ENCODE results near the gene GRXCR2. TPM values are rescaled to one million over a fixed set of nuclear protein-coding genes. Genes with fewer than 3 reads are reported as not detected.

Gene GRXCR2
- total and polyA plus RNA-seq, 2 of the 13 experiments (the other 11 are each of a cell fraction or from before 2014, with no cell fraction given) = not detected

- no TSS peak for BruUV-seq (replicated peaks)
- Histone ChIP-seq H4K20me1 (ENCODE audit: insufficient read depth, low read length) (no peaks in the 10 kb centered on the region; the same call in 1 of the 2 replicates), H3K4me3 (replicated peaks in 1 of 3; ENCODE audit: insufficient read depth in 1 of 3, low read depth in 2 of 3, low read length in 3 of 3) (peak overlapping the region; percentile 72 to 77 (median 74)), H3K79me2 (ENCODE audit: insufficient read depth, low read length) (peaks cover 20% of the 10 kb centered on the region), H3K27me3 (ENCODE audit: control insufficient read depth in 1 of 2, insufficient read depth in 2 of 2, low read length in 2 of 2) (no peaks in the 10 kb centered on the region; a peak in 1 of 5 replicates), H3K9ac (ENCODE audit: insufficient read depth, low read depth, low read length) (no peak overlapping the region; the same call in 1 of the 2 replicates), H3K4me1 (ENCODE audit: insufficient read depth, low read length) (peaks cover 77% of the 10 kb centered on the region), H3K4me2 (ENCODE audit: low read depth, low read length) (peak overlapping the region; percentile 95), H3K9me3 (ENCODE audit: low read length) (no peaks in the 10 kb centered on the region), H3K36me3 (replicated peaks in 1 of 2; ENCODE audit: control insufficient read depth in 1 of 2, insufficient read depth in 2 of 2, low read length in 2 of 2) (no peaks in the 10 kb centered on the region), H3K27ac (ENCODE audit: extremely low read length, insufficient read depth, low read length) (peak overlapping the region; percentile 9), H2AFZ (ENCODE audit: low read length) (no peak overlapping the region)
- no peak for DNase-seq (ENCODE audit: low spot score)
- intact Hi-C loops (cut with micrococcal nuclease; ENCODE audit: unreplicated experiment) = loop anchor here (2.0 kb wide), 1 partner anchor 55 kb away; no protein-coding TSS in a partner anchor
- in situ Hi-C loops (cut with HindIII; ENCODE audit: extremely low pct_ligation_motif_present, low pct_unique_long_range_greater_than_20kb) = loop anchor here (10.0 kb wide), 1 partner anchor 221 kb away; no protein-coding TSS in a partner anchor
- ChIA-PET CTCF (ENCODE audit: low intra/inter-chr PET ratio, low total read pairs) (no interaction called here), POLR2A (no interaction called here)
- peak; percentile 40; the same call in 1 of the 2 replicates for TF ChIP-seq HNF4A (CRISPR knock-in tag; IDR thresholded peaks at IDR 0.05)
- TF ChIP-seq ZFX (CRISPR knock-in tag; IDR thresholded peaks at IDR 0.05; ENCODE audit: low read depth) = peak; percentile 24; the same call in 1 of the 2 replicates
- TF ChIP-seq HNF4G (IDR thresholded peaks at IDR 0.05; ENCODE audit: borderline replicate concordance, low read depth, low read length) = peak; percentile 37
- TF ChIP-seq HNF4G (CRISPR knock-in tag; IDR thresholded peaks at IDR 0.05; ENCODE audit: borderline replicate concordance, low read depth) = no peak
- TF ChIP-seq ZNF256 (CRISPR knock-in tag; conservative IDR thresholded peaks at IDR 0.05) = no peak
- 0 out of 2 replicates have a peak, but pooled peaks have one; percentile 30 for TF ChIP-seq ZNF501 (CRISPR knock-in tag; IDR thresholded peaks at IDR 0.05)
- TF ChIP-seq BCL6 (CRISPR knock-in tag; IDR thresholded peaks at IDR 0.05) = peak; percentile 53
- peak; percentile 61 for TF ChIP-seq MAFF (IDR thresholded peaks at IDR 0.05; ENCODE audit: low read depth, low read length)
- TF ChIP-seq KLF13 (CRISPR knock-in tag; IDR thresholded peaks at IDR 0.05) = no peak
- TF ChIP-seq ZNF281 (CRISPR knock-in tag; IDR thresholded peaks at IDR 0.05; ENCODE audit: borderline replicate concordance) = no peak
- TF ChIP-seq SRSF4 (IDR thresholded peaks at IDR 0.05; ENCODE audit: low read depth, low read length, poor library complexity, severe bottlenecking) = no peak
- TF ChIP-seq ESRRA (CRISPR knock-in tag; IDR thresholded peaks at IDR 0.05; ENCODE audit: low read depth) = peak; percentile 62; the same call in 1 of the 2 replicates
- TF ChIP-seq MAFK (conservative IDR thresholded peaks at IDR 0.05 in 1 of 2, IDR thresholded peaks at IDR 0.05 in 1 of 2; ENCODE audit: low read length in 2 of 2) = peak; percentile 75
- no peak for ATAC-seq
- 14% methylated on average over 10 of the region's 10 CpGs for WGBS (ENCODE audit: low lambda C conversion rate)
- no peak for FAIRE-seq
Measured at GRCh38 chr5:145833631-145834200, 39.1 kb downstream of the GRXCR2 start.
